B cell (primary cell): ENCODE measurements around the gene GSTO2. TPM values are rescaled to one million over a fixed set of nuclear protein-coding genes. Genes with fewer than 3 reads are reported as not detected.

Source experiments
- ATAC-seq: fragments of 200-7000 bp; cut with Tn5 transposase; one replicate; pipeline ENCODE4 v1.10.0; 2021; ENCODE audit warnings: low read depth, mild to moderate bottlenecking, moderate number of reproducible peaks, moderate library complexity
- CTCF ChIA-PET: fragments of 350-600 bp; sonication (Branson Sonifier 250); formaldehyde crosslinking; loops from one replicate; lab custom pipeline; 2021; ENCODE audit warnings: antibody characterized with exemption, inconsistent platforms; lab: Charles Lee
- POLR2A ChIA-PET: fragments of 350-600 bp; sonication (Branson Sonifier 250); formaldehyde crosslinking; loops from one replicate; lab custom pipeline; 2021; ENCODE audit warnings: antibody characterized with exemption; lab: Charles Lee
- DNase-seq: peaks from one replicate; pipeline ENCODE4 v3.0.0; 2013
- H2AFZ ChIP-seq: 2 replicates; pipeline ENCODE4 v1.6.1; 2012; ENCODE audit warnings: mild to moderate bottlenecking, low read depth, low read length; ENCODE audit not compliant: insufficient read depth, poor library complexity, severe bottlenecking
- H3K27ac ChIP-seq, 2 donors: 1 replicate in 1 of 2; 2 replicates in 1 of 2; pipeline ENCODE4 v1.5.1; 2012 to 2013; ENCODE audit warnings: low read length in 2 of 2, mild to moderate bottlenecking in 2 of 2, moderate library complexity in 1 of 2
- H3K27me3 ChIP-seq, 4 experiments: fragments of 200-600 bp in 1 of 4; sonication (generic) in 1 of 4; replicated peaks in 1 of 4; 1 replicate in 2 of 4; 2 replicates in 2 of 4; pipeline versions ENCODE4 v1.6.1 to v1.7.0; 2013 to 2016; ENCODE audit warnings: low read length in 3 of 4, mild to moderate bottlenecking in 2 of 4, mixed read lengths in 1 of 4, moderate library complexity in 1 of 4; ENCODE audit not compliant: insufficient read depth in 4 of 4, control insufficient read depth in 3 of 4; ENCODE audit errors: control extremely low read depth in 1 of 4
- H3K36me3 ChIP-seq, 2 experiments: replicated peaks in 1 of 2; 1 replicate in 1 of 2; 2 replicates in 1 of 2; pipeline versions ENCODE4 v1.6.1 to v1.7.1; 2013; ENCODE audit warnings: low read length in 1 of 2; ENCODE audit not compliant: insufficient read depth in 2 of 2, control insufficient read depth in 1 of 2; ENCODE audit errors: control extremely low read depth in 1 of 2, extremely low read depth in 1 of 2
- H3K4me1 ChIP-seq, 2 donors: fragments of 200-600 bp in 1 of 2; sonication (generic) in 1 of 2; 1 replicate in 1 of 2; 2 replicates in 1 of 2; pipeline versions ENCODE4 v1.5.1 to v1.6.1; 2013 to 2017; ENCODE audit warnings: low read length in 2 of 2; ENCODE audit not compliant: control insufficient read depth in 2 of 2, insufficient read depth in 2 of 2
- H3K4me2 ChIP-seq: replicated peaks from 2 replicates; pipeline ENCODE3; 2012; ENCODE audit warnings: mild to moderate bottlenecking, low read depth, low read length; ENCODE audit not compliant: poor library complexity, severe bottlenecking
- H3K4me3 ChIP-seq, 5 experiments: fragments of 200-600 bp in 1 of 5; sonication (generic) in 1 of 5; 1 replicate in 3 of 5; 2 replicates in 2 of 5; pipeline versions ENCODE4 v1.5.1 to v1.7.0; 2011 to 2016; ENCODE audit warnings: low read length in 4 of 5, mild to moderate bottlenecking in 4 of 5, low read depth in 2 of 5, control low read depth in 1 of 5, moderate library complexity in 1 of 5; ENCODE audit not compliant: insufficient read depth in 1 of 5; ENCODE audit errors: control extremely low read depth in 1 of 5, extremely low read depth in 1 of 5
- H3K79me2 ChIP-seq: fragments of 200-600 bp; sonication (generic); one replicate; pipeline ENCODE4 v1.6.0; 2016; ENCODE audit warnings: low read length; ENCODE audit not compliant: control insufficient read depth, insufficient read depth
- H3K9ac ChIP-seq: fragments of 200-600 bp; sonication (generic); 2 replicates; pipeline ENCODE4 v1.6.1; 2017; ENCODE audit warnings: mild to moderate bottlenecking, low read length, moderate library complexity
- H3K9me3 ChIP-seq, 3 donors: one replicate each; pipeline versions ENCODE4 v1.6.1 to v1.7.1; 2013; ENCODE audit warnings: low read length in 2 of 3; ENCODE audit not compliant: control insufficient read depth in 2 of 3, insufficient read depth in 1 of 3; ENCODE audit errors: control extremely low read depth in 1 of 3
- H4K20me1 ChIP-seq: 2 replicates; pipeline ENCODE4 v1.6.0; 2012; ENCODE audit warnings: mild to moderate bottlenecking, low read length; ENCODE audit not compliant: insufficient read depth, control insufficient read depth, poor library complexity, severe bottlenecking
- H3K27ac Mint-ChIP-seq: one replicate; pipeline ENCODE4 v1.8.0; 2021; ENCODE audit warnings: mixed read lengths
- H3K27me3 Mint-ChIP-seq: one replicate; pipeline ENCODE4 v1.8.0; 2021; ENCODE audit warnings: mixed read lengths
- H3K4me1 Mint-ChIP-seq: one replicate; pipeline ENCODE4 v1.8.0; 2021; ENCODE audit warnings: mixed read lengths
- H3K4me3 Mint-ChIP-seq: one replicate; pipeline ENCODE4 v1.8.0; 2021; ENCODE audit warnings: mixed read lengths
- H3K9me3 Mint-ChIP-seq: one replicate; pipeline ENCODE4 v1.8.0; 2022; ENCODE audit warnings: mixed read lengths; ENCODE audit not compliant: insufficient read depth
- CTCF ChIP-seq: fragments of 200-600 bp; IDR thresholded peaks from one replicate; pipeline ENCODE4 v1.8.0; 2022; ENCODE audit warnings: antibody characterized with exemption, mild to moderate bottlenecking
- EZH2 ChIP-seq: IDR thresholded peaks from 2 replicates; pipeline ENCODE4 v1.6.1; 2012; ENCODE audit warnings: borderline replicate concordance, low read depth, mild to moderate bottlenecking, moderate library complexity, low read length; ENCODE audit not compliant: insufficient read depth, poor library complexity, severe bottlenecking
- WGBS: methylation state at CpG from one replicate; pipeline ENCODE4 v1.1.5; 2013; ENCODE audit warnings: missing lambda C conversion rate; ENCODE audit not compliant: insufficient coverage; 5-methylcytosine and 5-hydroxymethylcytosine counted together
- intact Hi-C: fragments of 100-400 bp; cut with micrococcal nuclease; formaldehyde crosslinking; loops from one replicate; pipeline ENCODE4 v1.10.0; 2022
- polyA plus RNA-seq: library from polyadenylated mRNA; depleted of rRNA; stranded (reverse); fragments of >200 nt; gene quantifications from 2 replicates; pipeline ENCODE4 v1.2.3, GENCODE V29; 2012
- small RNA-seq: library from RNA; depleted of rRNA; stranded (forward); fragments of <200 nt; gene quantifications from one replicate; pipeline ENCODE3, GENCODE V24; 2012; ENCODE audit warnings: low replicate concordance, low read depth; ENCODE audit not compliant: insufficient read length
- total RNA-seq, 2 donors: library from RNA; stranded (reverse); fragments of 120-200 nt in 1 of 2; gene quantifications; 1 replicate in 1 of 2; 2 replicates in 1 of 2; pipeline versions ENCODE4 v1.2.3 to v1.2.4, GENCODE V29; 2013 to 2022

GSTO2 gene
- total and polyA plus RNA-seq, 2 donors (not counting 1 experiment from before 2014, with no cell fraction given), result 0.16 to 0.89 TPM

GRCh38 chr10:104353325-104354048 is 84.5 kb downstream of the GSTO2 start, which contains the start of gene CFAP58:
Gene CFAP58 (plus strand): TSS chr10:104353833. CDS start chr10:104353898, 65 bp downstream.
- H3K36me3 ChIP-seq, result no peaks in the 10 kb centered on the region
- H3K27ac Mint-ChIP-seq, result peak within 1 kb of the TSS; percentile 64
- DNase-seq (peak; percentile 95), ATAC-seq (peak; percentile 87)
- peak within 1 kb of the TSS; percentile 67 for H2AFZ ChIP-seq
- peaks cover 0 to 5% (median 0%) of the 10 kb centered on the region in 4 experiments for H3K27me3 ChIP-seq
- H3K4me3 Mint-ChIP-seq, result peak within 1 kb of the TSS; percentile 52
- no peaks in the 10 kb centered on the region for H3K9me3 Mint-ChIP-seq
- TF ChIP-seq EZH2 (no peak), CTCF (peak; percentile 79)
- ChIA-PET CTCF (interaction anchor here (0.6 to 15.7 kb wide), 10 partner anchors 17 to 720 kb away, joined by 3 to 594 read pairs (median 4); partner anchors contain the start of genes GSTO1, ITPRIP and SFR1), POLR2A (interaction anchor here (1.2 to 2.3 kb wide), 2 partner anchors 15 to 48 kb away, joined by 5 to 9 read pairs; partner anchors contain the start of gene ITPRIP)
- H3K9ac ChIP-seq, result peak within 1 kb of the TSS; percentile 63
- H3K27ac ChIP-seq, result peak within 1 kb of the TSS; percentile 20 to 23
- H4K20me1 ChIP-seq, result no peaks in the 10 kb centered on the region
- no peaks in the 10 kb centered on the region for H3K9me3 ChIP-seq
- intact Hi-C loops, result loop anchor here (1.0 kb wide), 3 partner anchors 15 to 232 kb away; partner anchors contain the start of genes GSTO2 and ITPRIP
- WGBS, result 4% methylated on average over 43 of the region's 43 CpGs
- peaks cover 19% of the 10 kb centered on the region for H3K4me1 Mint-ChIP-seq
- peak within 1 kb of the TSS; percentile 46 to 66 (median 51) for H3K4me3 ChIP-seq
- H3K4me2 ChIP-seq, result peak within 1 kb of the TSS; percentile 86
- H3K4me1 ChIP-seq, result peaks cover 32 to 43% of the 10 kb centered on the region in 2 donors
- no peaks in the 10 kb centered on the region for H3K79me2 ChIP-seq
- H3K27me3 Mint-ChIP-seq, result no peaks in the 10 kb centered on the region

Small RNAs within 50 kb of the gene (small RNA-seq; reads per million reads assigned to genes)
- not detected for gene MIR4482

Other genes starting within 250 kb of the GSTO2 start
- gene COL17A1, start 183.3 kb upstream of the GSTO2 start, total RNA-seq, result not detected in 2 replicates
- not detected in 2 replicates for gene COL17A1, start 183.3 kb upstream of the GSTO2 start, polyA plus RNA-seq
- gene SFR1, start 147.0 kb upstream of the GSTO2 start, total RNA-seq, result 15.1 and 15.3 TPM in 2 replicates
- gene SFR1, start 147.0 kb upstream of the GSTO2 start, polyA plus RNA-seq, result 6.2 and 8.1 TPM in 2 replicates
- gene CFAP43, start 36.8 kb upstream of the GSTO2 start, total RNA-seq, result 0.12 TPM in 1 of 2 replicates, not detected in the other
- gene CFAP43, start 36.8 kb upstream of the GSTO2 start, polyA plus RNA-seq, result not detected in 2 replicates
- gene GSTO1, start 14.3 kb upstream of the GSTO2 start, total RNA-seq, result 36.4 and 37.7 TPM in 2 replicates
- 29.1 and 30.1 TPM in 2 replicates for gene GSTO1, start 14.3 kb upstream of the GSTO2 start, polyA plus RNA-seq
- gene ITPRIP, start 69.3 kb downstream of the GSTO2 start, total RNA-seq, result 21.3 and 22.5 TPM in 2 replicates
- gene ITPRIP, start 69.3 kb downstream of the GSTO2 start, polyA plus RNA-seq, result 22.7 and 28.5 TPM in 2 replicates
- gene CFAP58, start 84.6 kb downstream of the GSTO2 start, total RNA-seq, result not detected in 2 replicates
- gene CFAP58, start 84.6 kb downstream of the GSTO2 start, polyA plus RNA-seq, result not detected in 2 replicates